ENCODE measurements around the gene GOPC. TPM values are rescaled to one million over a fixed set of nuclear protein-coding genes. Genes with fewer than 3 reads are reported as not detected.
A peak's percentile ranks its signal among the peaks of the same experiment; 100 is the strongest.

The GOPC gene
- total RNA-seq, 1 experiment from 2014 or later, result 24.2 TPM

GRCh38 chr6:117605169-117605826 lies 3.0 kb upstream of the GOPC start:
- RAD21 ChIA-PET (ENCODE audit: low non-redundant PET in 1 of 2, low total read pairs in 2 of 2, uncharacterized antibody in 2 of 2, unreplicated experiment in 2 of 2), result no interaction called here
- no peaks in the 10 kb centered on the region for H3K9me3 ChIP-seq (ENCODE audit: control insufficient read depth in 1 of 2, insufficient read depth in 1 of 2, low read depth in 1 of 2, low read length in 2 of 2)
- TF ChIP-seq ATF3 (IDR thresholded peaks at IDR 0.05) (no peak), EGR1 (IDR thresholded peaks at IDR 0.05; ENCODE audit: low read depth) (no peak), MAX (IDR thresholded peaks at IDR 0.05) (no peak), TCF7L2 (IDR thresholded peaks at IDR 0.05; ENCODE audit: borderline replicate concordance, extremely low read depth, insufficient read depth, insufficient read length) (no peak), EZH2 (IDR thresholded peaks at IDR 0.05) (no peak), SIN3A (IDR thresholded peaks at IDR 0.05; ENCODE audit: low read depth) (no peak), POLR2AphosphoS5 (IDR thresholded peaks at IDR 0.05; ENCODE audit: low read depth, low read length) (no peak), JUND (IDR thresholded peaks at IDR 0.05) (no peak), ELF1 (IDR thresholded peaks at IDR 0.05; ENCODE audit: borderline replicate concordance, low read depth) (no peak), RAD21 (IDR thresholded peaks at IDR 0.05; ENCODE audit: low read depth) (peak; percentile 90), CBX3 (IDR thresholded peaks at IDR 0.05; ENCODE audit: low read depth) (peak; percentile 36; the same call in 1 of the 2 replicates)
- TF ChIP-seq, protein P1, sequence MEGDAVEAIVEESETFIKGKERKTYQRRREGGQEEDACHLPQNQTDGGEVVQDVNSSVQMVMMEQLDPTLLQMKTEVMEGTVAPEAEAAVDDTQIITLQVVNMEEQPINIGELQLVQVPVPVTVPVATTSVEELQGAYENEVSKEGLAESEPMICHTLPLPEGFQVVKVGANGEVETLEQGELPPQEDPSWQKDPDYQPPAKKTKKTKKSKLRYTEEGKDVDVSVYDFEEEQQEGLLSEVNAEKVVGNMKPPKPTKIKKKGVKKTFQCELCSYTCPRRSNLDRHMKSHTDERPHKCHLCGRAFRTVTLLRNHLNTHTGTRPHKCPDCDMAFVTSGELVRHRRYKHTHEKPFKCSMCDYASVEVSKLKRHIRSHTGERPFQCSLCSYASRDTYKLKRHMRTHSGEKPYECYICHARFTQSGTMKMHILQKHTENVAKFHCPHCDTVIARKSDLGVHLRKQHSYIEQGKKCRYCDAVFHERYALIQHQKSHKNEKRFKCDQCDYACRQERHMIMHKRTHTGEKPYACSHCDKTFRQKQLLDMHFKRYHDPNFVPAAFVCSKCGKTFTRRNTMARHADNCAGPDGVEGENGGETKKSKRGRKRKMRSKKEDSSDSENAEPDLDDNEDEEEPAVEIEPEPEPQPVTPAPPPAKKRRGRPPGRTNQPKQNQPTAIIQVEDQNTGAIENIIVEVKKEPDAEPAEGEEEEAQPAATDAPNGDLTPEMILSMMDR (IDR thresholded peaks at IDR 0.05 in 2 of 3, conservative IDR thresholded peaks at IDR 0.05 in 1 of 3; ENCODE audit: borderline replicate concordance in 1 of 3, insufficient read depth in 1 of 3, low read depth in 2 of 3, low read length in 2 of 3), result peak; percentile 69 to 85 (median 73)
- TF ChIP-seq, protein P2, sequence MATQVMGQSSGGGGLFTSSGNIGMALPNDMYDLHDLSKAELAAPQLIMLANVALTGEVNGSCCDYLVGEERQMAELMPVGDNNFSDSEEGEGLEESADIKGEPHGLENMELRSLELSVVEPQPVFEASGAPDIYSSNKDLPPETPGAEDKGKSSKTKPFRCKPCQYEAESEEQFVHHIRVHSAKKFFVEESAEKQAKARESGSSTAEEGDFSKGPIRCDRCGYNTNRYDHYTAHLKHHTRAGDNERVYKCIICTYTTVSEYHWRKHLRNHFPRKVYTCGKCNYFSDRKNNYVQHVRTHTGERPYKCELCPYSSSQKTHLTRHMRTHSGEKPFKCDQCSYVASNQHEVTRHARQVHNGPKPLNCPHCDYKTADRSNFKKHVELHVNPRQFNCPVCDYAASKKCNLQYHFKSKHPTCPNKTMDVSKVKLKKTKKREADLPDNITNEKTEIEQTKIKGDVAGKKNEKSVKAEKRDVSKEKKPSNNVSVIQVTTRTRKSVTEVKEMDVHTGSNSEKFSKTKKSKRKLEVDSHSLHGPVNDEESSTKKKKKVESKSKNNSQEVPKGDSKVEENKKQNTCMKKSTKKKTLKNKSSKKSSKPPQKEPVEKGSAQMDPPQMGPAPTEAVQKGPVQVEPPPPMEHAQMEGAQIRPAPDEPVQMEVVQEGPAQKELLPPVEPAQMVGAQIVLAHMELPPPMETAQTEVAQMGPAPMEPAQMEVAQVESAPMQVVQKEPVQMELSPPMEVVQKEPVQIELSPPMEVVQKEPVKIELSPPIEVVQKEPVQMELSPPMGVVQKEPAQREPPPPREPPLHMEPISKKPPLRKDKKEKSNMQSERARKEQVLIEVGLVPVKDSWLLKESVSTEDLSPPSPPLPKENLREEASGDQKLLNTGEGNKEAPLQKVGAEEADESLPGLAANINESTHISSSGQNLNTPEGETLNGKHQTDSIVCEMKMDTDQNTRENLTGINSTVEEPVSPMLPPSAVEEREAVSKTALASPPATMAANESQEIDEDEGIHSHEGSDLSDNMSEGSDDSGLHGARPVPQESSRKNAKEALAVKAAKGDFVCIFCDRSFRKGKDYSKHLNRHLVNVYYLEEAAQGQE (IDR thresholded peaks at IDR 0.05; ENCODE audit: low read depth), result no peak
- TF ChIP-seq, protein P3, sequence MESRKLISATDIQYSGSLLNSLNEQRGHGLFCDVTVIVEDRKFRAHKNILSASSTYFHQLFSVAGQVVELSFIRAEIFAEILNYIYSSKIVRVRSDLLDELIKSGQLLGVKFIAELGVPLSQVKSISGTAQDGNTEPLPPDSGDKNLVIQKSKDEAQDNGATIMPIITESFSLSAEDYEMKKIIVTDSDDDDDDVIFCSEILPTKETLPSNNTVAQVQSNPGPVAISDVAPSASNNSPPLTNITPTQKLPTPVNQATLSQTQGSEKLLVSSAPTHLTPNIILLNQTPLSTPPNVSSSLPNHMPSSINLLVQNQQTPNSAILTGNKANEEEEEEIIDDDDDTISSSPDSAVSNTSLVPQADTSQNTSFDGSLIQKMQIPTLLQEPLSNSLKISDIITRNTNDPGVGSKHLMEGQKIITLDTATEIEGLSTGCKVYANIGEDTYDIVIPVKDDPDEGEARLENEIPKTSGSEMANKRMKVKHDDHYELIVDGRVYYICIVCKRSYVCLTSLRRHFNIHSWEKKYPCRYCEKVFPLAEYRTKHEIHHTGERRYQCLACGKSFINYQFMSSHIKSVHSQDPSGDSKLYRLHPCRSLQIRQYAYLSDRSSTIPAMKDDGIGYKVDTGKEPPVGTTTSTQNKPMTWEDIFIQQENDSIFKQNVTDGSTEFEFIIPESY (IDR thresholded peaks at IDR 0.05; ENCODE audit: extremely low read depth, insufficient replicate concordance, low read length), result no peak
- H3K9ac ChIP-seq (ENCODE audit: low read length), result no peak overlapping the region
- POLR2A ChIA-PET, result no interaction called here
- H3K79me2 ChIP-seq (ENCODE audit: insufficient read depth, low read length), result peaks cover 20% of the 10 kb centered on the region
- no peaks in the 10 kb centered on the region for H4K20me1 ChIP-seq (ENCODE audit: insufficient read depth)
- no peaks in the 10 kb centered on the region for H3K27me3 ChIP-seq (ENCODE audit: insufficient read depth, low read length)
- peaks cover 9 to 18% of the 10 kb centered on the region in 2 experiments for H3K4me1 ChIP-seq (ENCODE audit: control insufficient read depth in 1 of 2, insufficient read depth in 2 of 2, low read length in 2 of 2)
- CTCF ChIA-PET, result interaction anchor here (4.7 kb wide), 1 partner anchor 156 kb away, joined by 41 read pairs; no protein-coding TSS in a partner anchor
- no peak overlapping the region for H3K4me2 ChIP-seq (ENCODE audit: low read length)
- no peak overlapping the region for H3K27ac ChIP-seq (ENCODE audit: low read depth, low read length)
- no peaks in the 10 kb centered on the region for H3K9me2 ChIP-seq (ENCODE audit: insufficient read depth)
- intact Hi-C loops (cut with micrococcal nuclease), result loop anchor here (1.0 to 10.0 kb wide), 4 partner anchors 155 to 259 kb away; no protein-coding TSS in a partner anchor
- peak; percentile 71 for DNase-seq (ENCODE audit: low read depth, low spot score)
- peak; percentile 53 for ATAC-seq
- H3K4me3 ChIP-seq (replicated peaks in 1 of 2; ENCODE audit: low read depth in 1 of 2, low read length in 2 of 2), result no peak overlapping the region
- no peaks in the 10 kb centered on the region for H3K36me3 ChIP-seq (ENCODE audit: control insufficient read depth in 1 of 2, insufficient read depth in 2 of 2, low read length in 2 of 2)
- no peak overlapping the region for H2AFZ ChIP-seq (ENCODE audit: low read depth, low read length, poor library complexity, severe bottlenecking)
- BruUV-seq (replicated peaks), result no TSS peak
